HepG2 (cell line): ENCODE measurements around the gene PSMD1. TPM values are rescaled to one million over a fixed set of nuclear protein-coding genes. Genes with fewer than 3 reads are reported as not detected.

Experiments used
- CBFB ChIP-seq: sonication (generic); formaldehyde crosslinking; IDR thresholded peaks from 2 replicates; pipeline ENCODE4 v1.4.0; 2020; ENCODE audit warnings: missing genetic modification reagents
- CHD4 ChIP-seq: fragments of 200-600 bp; sonication (generic); IDR thresholded peaks from 2 replicates; pipeline ENCODE4 v1.7.0; 2017; ENCODE audit warnings: mild to moderate bottlenecking, low read length, borderline replicate concordance
- DNMT1 ChIP-seq: sonication (generic); formaldehyde crosslinking; IDR thresholded peaks from 2 replicates; pipeline ENCODE4 v1.5.1; 2020; ENCODE audit warnings: mild to moderate bottlenecking, missing genetic modification reagents
- DNMT3B ChIP-seq: conservative IDR thresholded peaks from 2 replicates; pipeline ENCODE4 v1.6.1; 2016; ENCODE audit warnings: missing biosample characterization, control low read depth
- GRHL1 ChIP-seq: sonication (generic); formaldehyde crosslinking; conservative IDR thresholded peaks from 2 replicates; pipeline ENCODE4 v1.8.0; 2022; ENCODE audit warnings: missing genetic modification reagents
- KDM3A ChIP-seq: IDR thresholded peaks from 2 replicates; pipeline ENCODE4 v1.6.1; 2018; ENCODE audit warnings: low read depth, missing compliant biosample characterization
- KLF16 ChIP-seq, 2 experiments: sonication (generic) in 1 of 2; formaldehyde crosslinking in 1 of 2; IDR thresholded peaks; 2 replicates each; pipeline versions ENCODE4 v1.6.1 to v1.8.0; 2016 to 2023; ENCODE audit warnings: missing genetic modification reagents in 2 of 2, missing compliant biosample characterization in 1 of 2
- MTERF4 ChIP-seq: sonication (generic); formaldehyde crosslinking; IDR thresholded peaks from 2 replicates; pipeline ENCODE4 v1.8.0; 2023; ENCODE audit warnings: mild to moderate bottlenecking, missing genetic modification reagents
- POGZ ChIP-seq: sonication (generic); formaldehyde crosslinking; IDR thresholded peaks from 2 replicates; pipeline ENCODE4 v1.4.0; 2020; ENCODE audit warnings: mild to moderate bottlenecking, missing genetic modification reagents
- SMAD1 ChIP-seq: sonication (generic); formaldehyde crosslinking; IDR thresholded peaks from 2 replicates; pipeline ENCODE4 v1.4.0; 2020; ENCODE audit warnings: missing genetic modification reagents, low read depth, mild to moderate bottlenecking, borderline replicate concordance
- SSRP1 ChIP-seq: IDR thresholded peaks from 2 replicates; pipeline ENCODE4 v1.6.1; 2016; ENCODE audit warnings: control low read depth
- TARDBP ChIP-seq: sonication (generic); formaldehyde crosslinking; IDR thresholded peaks from 2 replicates; pipeline ENCODE4 v1.8.0; 2022; ENCODE audit warnings: mild to moderate bottlenecking, missing genetic modification reagents
- THAP8 ChIP-seq: sonication (generic); formaldehyde crosslinking; IDR thresholded peaks from 2 replicates; pipeline ENCODE4 v1.5.1; 2020; ENCODE audit warnings: missing genetic modification reagents, mild to moderate bottlenecking, borderline replicate concordance
- TRIM22 ChIP-seq: fragments of 450-650 bp; IDR thresholded peaks from 2 replicates; pipeline ENCODE4 v1.6.1; 2017
- ZEB1 ChIP-seq: IDR thresholded peaks from 2 replicates; pipeline ENCODE4 v1.6.1; 2012; ENCODE audit warnings: mild to moderate bottlenecking, low read depth, inconsistent platforms; ENCODE audit not compliant: insufficient replicate concordance
- ZNF224 ChIP-seq: sonication (generic); formaldehyde crosslinking; IDR thresholded peaks from 2 replicates; pipeline ENCODE4 v1.5.0; 2020; ENCODE audit warnings: mild to moderate bottlenecking, missing genetic modification reagents
- ZNF292 ChIP-seq: sonication (generic); formaldehyde crosslinking; IDR thresholded peaks from 2 replicates; pipeline ENCODE4 v1.8.1; 2022; ENCODE audit warnings: mild to moderate bottlenecking, low read depth, missing genetic modification reagents, borderline replicate concordance
- ZNF333 ChIP-seq: sonication (generic); formaldehyde crosslinking; IDR thresholded peaks from 2 replicates; pipeline ENCODE4 v1.4.0; 2020; ENCODE audit warnings: mild to moderate bottlenecking, missing genetic modification reagents, borderline replicate concordance
- ZNF382 ChIP-seq: sonication (generic); formaldehyde crosslinking; IDR thresholded peaks from 2 replicates; pipeline ENCODE4 v1.5.0; 2020; ENCODE audit warnings: missing genetic modification reagents, mild to moderate bottlenecking, borderline replicate concordance
- ZNF451 ChIP-seq: sonication (generic); formaldehyde crosslinking; IDR thresholded peaks from 2 replicates; pipeline ENCODE4 v1.5.0; 2020; ENCODE audit warnings: mild to moderate bottlenecking, missing genetic modification reagents
- ZNF577 ChIP-seq: sonication (generic); formaldehyde crosslinking; IDR thresholded peaks from 2 replicates; pipeline ENCODE4 v1.4.0; 2020; ENCODE audit warnings: mild to moderate bottlenecking, low read depth, missing genetic modification reagents, borderline replicate concordance
- ZNF784 ChIP-seq: sonication (generic); formaldehyde crosslinking; IDR thresholded peaks from 2 replicates; pipeline ENCODE4 v1.5.1; 2020; ENCODE audit warnings: missing genetic modification reagents, mild to moderate bottlenecking, borderline replicate concordance
- ZNF841 ChIP-seq: sonication (generic); formaldehyde crosslinking; IDR thresholded peaks from 2 replicates; pipeline ENCODE4 v1.8.1; 2023; ENCODE audit warnings: missing genetic modification reagents, borderline replicate concordance
- polyA plus RNA-seq, 8 experiments: library from polyadenylated mRNA; depleted of rRNA in 3 of 8; stranded (reverse) in 7 of 8; unstranded in 1 of 8; fragments of >200 nt; fragmentation: Illumina TruSeq in 4 of 8; extraction: Trizol in 4 of 8; gene quantifications; 2 replicates each; pipeline versions ENCODE4 v1.2.1 to v1.2.3, GENCODE V29; 2011 to 2016; ENCODE audit warnings: low read depth in 4 of 8, missing spikeins in 1 of 8, mixed read lengths in 1 of 8; ENCODE audit not compliant: insufficient read depth in 1 of 8
- total RNA-seq, 5 experiments: library from RNA; depleted of rRNA; stranded (reverse); fragments of >200 nt; fragmentation: Illumina TruSeq; extraction: Trizol; gene quantifications; 2 replicates each; pipeline ENCODE4 v1.2.3, GENCODE V29; 2016; ENCODE audit warnings: low read depth in 1 of 5

Gene PSMD1
- total and polyA plus RNA-seq, 2 of the 13 experiments (the other 11 are each of a cell fraction or from before 2014, with no cell fraction given) = 136 to 191 TPM

- TF ChIP-seq GRHL1 (no peak), ZNF292 (CRISPR knock-in tag) (no peak), SMAD1 (no peak; the same call in 1 of the 2 replicates), CBFB (CRISPR knock-in tag) (no peak), KLF16 (CRISPR knock-in tag; IDR thresholded peaks at IDR 0.05) (peak in 1 of 2 experiments; percentile 64; a peak in 1 of 4 replicates), POGZ (CRISPR knock-in tag) (peak; percentile 32; the same call in 1 of the 2 replicates), ZEB1 (peak; percentile 28), KDM3A (CRISPR knock-in tag) (peak; percentile 58; the same call in 1 of the 2 replicates), SSRP1 (CRISPR knock-in tag) (no peak), DNMT1 (CRISPR knock-in tag) (0 out of 2 replicates have a peak, but pooled peaks have one; percentile 42), TARDBP (CRISPR knock-in tag) (peak; percentile 59; the same call in 1 of the 2 replicates), MTERF4 (CRISPR knock-in tag) (no peak), ZNF784 (CRISPR knock-in tag) (no peak; the same call in 1 of the 2 replicates), CHD4 (no peak), ZNF333 (no peak; the same call in 1 of the 2 replicates), TRIM22 (no peak), ZNF841 (CRISPR knock-in tag) (no peak), ZNF224 (CRISPR knock-in tag) (no peak), ZNF451 (peak; percentile 76; the same call in 1 of the 2 replicates), ZNF382 (CRISPR knock-in tag) (no peak), ZNF577 (CRISPR knock-in tag) (no peak), THAP8 (no peak), DNMT3B (CRISPR knock-in tag) (no peak)
Observed at GRCh38 chr2:231198291-231199173, 141.9 kb downstream of the PSMD1 start, which contains the start of gene ARMC9 (continued).
